ENCODE measurements around the gene RNF150. TPM values are rescaled to one million over a fixed set of nuclear protein-coding genes. Genes with fewer than 3 reads are reported as not detected.

Gene RNF150
- total RNA-seq, 1 experiment from 2014 or later, result 0.14 TPM

GRCh38 chr4:141179474-141180373, 46.5 kb upstream of the RNF150 start:
- POLR2A ChIA-PET, result no interaction called here
- Mint-ChIP-seq H3K27ac (ENCODE audit: unreplicated experiment) (no peak overlapping the region), H3K4me1 (ENCODE audit: low read depth, unreplicated experiment) (no peaks in the 10 kb centered on the region), H3K9me3 (ENCODE audit: unreplicated experiment) (no peaks in the 10 kb centered on the region), H3K27me3 (ENCODE audit: insufficient read depth, unreplicated experiment) (peaks cover 2% of the 10 kb centered on the region), H3K4me3 (ENCODE audit: unreplicated experiment) (no peak overlapping the region), H3K36me3 (ENCODE audit: insufficient read depth, unreplicated experiment) (no peaks in the 10 kb centered on the region)
- no peaks in the 10 kb centered on the region for H3K27me3 ChIP-seq (replicated peaks; ENCODE audit: control insufficient read depth, insufficient read depth, low read length)
- DNase-seq, result no peak
- CTCF ChIA-PET, result no interaction called here
- no peaks in the 10 kb centered on the region for H3K9me3 ChIP-seq
- H3K4me3 ChIP-seq (ENCODE audit: low read depth, low read length), result no peak overlapping the region
- TF ChIP-seq CTCF (IDR thresholded peaks at IDR 0.05; ENCODE audit: insufficient read depth in 1 of 2, low read depth in 1 of 2, low read length in 1 of 2, severe bottlenecking in 1 of 2, unreplicated experiment in 1 of 2), result no peak
- no peaks in the 10 kb centered on the region for H3K36me3 ChIP-seq (ENCODE audit: control insufficient read depth, insufficient read depth, low read length)
- intact Hi-C loops (cut with micrococcal nuclease; ENCODE audit: unreplicated experiment), result no loop called here
- H3K4me1 ChIP-seq, result no peaks in the 10 kb centered on the region
- no TSS peak for BruUV-seq (replicated peaks)

GRCh38 chr4:141177171-141177570, 43.9 kb upstream of the RNF150 start:
- Histone ChIP-seq H3K36me3 (ENCODE audit: control insufficient read depth, insufficient read depth, low read length) (no peaks in the 10 kb centered on the region), H3K27me3 (replicated peaks; ENCODE audit: control insufficient read depth, insufficient read depth, low read length) (no peaks in the 10 kb centered on the region), H3K9me3 (no peaks in the 10 kb centered on the region), H3K4me3 (ENCODE audit: low read depth, low read length) (no peak overlapping the region), H3K4me1 (no peaks in the 10 kb centered on the region)
- no peak for DNase-seq
- Mint-ChIP-seq H3K4me3 (ENCODE audit: unreplicated experiment) (no peak overlapping the region), H3K9me3 (ENCODE audit: unreplicated experiment) (no peaks in the 10 kb centered on the region), H3K27ac (ENCODE audit: unreplicated experiment) (no peak overlapping the region), H3K27me3 (ENCODE audit: insufficient read depth, unreplicated experiment) (peaks cover 3% of the 10 kb centered on the region), H3K4me1 (ENCODE audit: low read depth, unreplicated experiment) (no peaks in the 10 kb centered on the region), H3K36me3 (ENCODE audit: insufficient read depth, unreplicated experiment) (no peaks in the 10 kb centered on the region)
- ChIA-PET CTCF (no interaction called here), POLR2A (no interaction called here)
- intact Hi-C loops (cut with micrococcal nuclease; ENCODE audit: unreplicated experiment), result no loop called here
- TF ChIP-seq CTCF (IDR thresholded peaks at IDR 0.05; ENCODE audit: insufficient read depth in 1 of 2, low read depth in 1 of 2, low read length in 1 of 2, severe bottlenecking in 1 of 2, unreplicated experiment in 1 of 2), result no peak
- no TSS peak for BruUV-seq (replicated peaks)

GRCh38 chr4:141174457-141174856, 41.2 kb upstream of the RNF150 start:
- no peak overlapping the region for H3K4me3 Mint-ChIP-seq (ENCODE audit: unreplicated experiment)
- H3K4me1 Mint-ChIP-seq (ENCODE audit: low read depth, unreplicated experiment), result no peaks in the 10 kb centered on the region
- intact Hi-C loops (cut with micrococcal nuclease; ENCODE audit: unreplicated experiment), result no loop called here
- BruUV-seq (replicated peaks), result no TSS peak
- Histone ChIP-seq H3K36me3 (ENCODE audit: control insufficient read depth, insufficient read depth, low read length) (no peaks in the 10 kb centered on the region), H3K4me3 (ENCODE audit: low read depth, low read length) (no peak overlapping the region), H3K9me3 (no peaks in the 10 kb centered on the region), H3K27me3 (replicated peaks; ENCODE audit: control insufficient read depth, insufficient read depth, low read length) (no peaks in the 10 kb centered on the region), H3K4me1 (no peaks in the 10 kb centered on the region)
- ChIA-PET POLR2A (no interaction called here), CTCF (no interaction called here)
- no peak for TF ChIP-seq CTCF (IDR thresholded peaks at IDR 0.05; ENCODE audit: insufficient read depth in 1 of 2, low read depth in 1 of 2, low read length in 1 of 2, severe bottlenecking in 1 of 2, unreplicated experiment in 1 of 2)
- H3K9me3 Mint-ChIP-seq (ENCODE audit: unreplicated experiment), result no peaks in the 10 kb centered on the region
- H3K27ac Mint-ChIP-seq (ENCODE audit: unreplicated experiment), result no peak overlapping the region
- no peaks in the 10 kb centered on the region for H3K36me3 Mint-ChIP-seq (ENCODE audit: insufficient read depth, unreplicated experiment)
- H3K27me3 Mint-ChIP-seq (ENCODE audit: insufficient read depth, unreplicated experiment), result peaks cover 7% of the 10 kb centered on the region
- DNase-seq, result no peak

Data from Caco-2 (cell line).